HG03439 (cell line): ENCODE data around the gene FAM3D.
"Not testable (repeated sequence)": the region's sequence is repeated elsewhere in the genome, so short reads cannot be mapped to it uniquely, and the experiment has no call there.

ENCODE experiments used
- ATAC-seq: cut with Tn5 transposase; IDR thresholded peaks from one replicate; pipeline ENCODE4 v1.9.1; 2021; ENCODE audit warnings: mild to moderate bottlenecking, moderate library complexity; ENCODE audit not compliant: unreplicated experiment

The FAM3D gene

DNA sequence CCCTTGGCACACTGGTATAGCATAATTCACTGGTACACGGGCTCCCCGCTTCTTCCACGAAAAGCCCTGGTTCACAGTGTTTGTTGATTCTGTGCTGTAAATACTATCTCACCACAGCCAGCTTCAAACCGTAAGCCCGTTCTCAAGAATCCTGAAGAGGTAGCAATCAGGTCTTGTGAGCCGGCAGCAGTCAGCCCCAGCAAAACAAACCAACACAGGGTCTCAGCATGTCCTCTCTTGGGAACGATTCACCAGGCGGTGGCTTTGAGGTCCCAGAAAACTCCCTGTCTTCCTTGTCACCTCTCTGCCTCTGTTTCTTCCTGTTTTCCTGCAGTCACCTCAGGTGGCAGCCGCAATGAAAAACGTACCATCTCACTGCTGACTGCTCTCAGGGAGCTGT lies 19.1 kb upstream of the FAM3D start:
- no peak for ATAC-seq

- peak; percentile 65 for ATAC-seq
These were observed 16.9 kb upstream of the FAM3D start for GRCh38 chr3:58683466-58683865.

DNA sequence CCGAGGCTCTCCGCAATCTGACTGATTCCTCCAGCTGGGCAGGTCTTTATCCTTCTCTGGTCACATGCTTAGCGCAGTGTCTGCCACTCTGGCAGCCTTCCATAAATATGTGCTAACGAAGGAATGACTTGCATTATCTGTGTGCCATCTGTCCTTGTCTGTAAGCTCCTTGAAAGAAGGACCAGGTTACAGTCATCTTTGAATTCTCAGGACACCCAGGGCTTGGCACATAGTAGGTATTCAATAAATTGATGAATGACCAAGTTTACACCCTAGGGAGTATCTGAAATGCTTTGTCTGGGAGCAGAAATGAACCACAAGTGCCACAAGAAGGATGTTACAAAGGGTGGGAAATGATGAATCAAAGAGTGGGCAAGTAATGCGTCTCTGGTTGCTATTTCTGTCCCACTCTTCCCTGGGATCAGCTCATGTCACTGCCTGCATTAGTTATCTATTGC lies 16.5 kb upstream of the FAM3D start:
- ATAC-seq = peak; percentile 14

DNA sequence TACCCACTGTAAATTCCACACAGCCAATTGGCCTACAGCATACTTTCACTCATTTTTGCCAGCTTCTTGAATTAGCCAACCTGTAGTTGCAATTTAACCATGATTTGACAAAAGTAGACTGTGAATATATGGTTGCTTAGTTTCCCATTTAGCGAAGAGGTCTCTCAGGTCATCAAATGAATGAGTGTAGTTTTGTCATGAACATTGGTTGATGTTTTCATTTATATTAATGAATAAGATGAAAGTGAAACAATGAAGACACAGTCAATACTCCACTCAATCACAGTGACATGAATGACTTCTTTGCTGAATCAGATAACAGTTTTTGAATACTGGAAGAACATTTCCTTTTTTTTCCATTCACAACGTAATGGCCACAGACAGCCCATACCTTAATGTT lies 15.3 kb upstream of the FAM3D start:
- no peak for ATAC-seq

- no peak for ATAC-seq
These were observed 14.4 kb upstream of the FAM3D start for GRCh38 chr3:58680879-58681525.

DNA sequence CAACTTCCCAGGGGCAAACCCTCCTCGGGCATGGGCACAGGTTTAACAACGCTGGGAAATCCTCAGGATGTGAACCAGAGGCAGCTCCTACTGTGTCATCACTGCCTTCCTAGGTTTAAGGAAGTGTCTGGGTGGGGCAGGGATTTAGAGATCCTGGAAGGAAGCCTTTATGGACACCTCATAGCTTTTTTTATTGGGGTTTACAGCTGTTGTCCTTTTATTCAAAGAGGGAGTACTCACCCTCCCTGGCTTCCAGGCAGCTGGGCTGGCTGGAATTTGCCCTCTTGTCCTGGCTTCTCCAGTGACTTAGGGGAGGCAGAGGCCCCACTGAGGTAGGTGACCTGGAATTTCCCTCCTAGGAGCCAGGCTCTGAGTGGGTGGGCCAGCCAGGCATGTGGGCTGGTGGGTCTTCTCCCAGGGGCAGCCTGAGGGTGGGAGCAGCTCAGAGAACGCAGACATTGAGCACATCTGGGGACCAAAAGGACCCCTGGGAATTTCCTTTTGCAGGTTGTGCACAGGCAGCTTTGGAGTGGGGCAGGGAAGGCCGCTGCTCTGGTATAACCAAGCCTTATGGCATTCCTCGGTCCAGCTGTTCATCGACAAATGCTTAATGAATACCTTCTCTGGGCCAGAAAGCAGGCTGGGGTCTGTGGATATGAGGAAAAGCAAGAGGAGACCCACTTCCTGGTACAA lies 13.5 kb upstream of the FAM3D start:
- no peak for ATAC-seq

GRCh38 chr3:58679446-58679845 lies 12.9 kb upstream of the FAM3D start:
- no peak for ATAC-seq

DNA sequence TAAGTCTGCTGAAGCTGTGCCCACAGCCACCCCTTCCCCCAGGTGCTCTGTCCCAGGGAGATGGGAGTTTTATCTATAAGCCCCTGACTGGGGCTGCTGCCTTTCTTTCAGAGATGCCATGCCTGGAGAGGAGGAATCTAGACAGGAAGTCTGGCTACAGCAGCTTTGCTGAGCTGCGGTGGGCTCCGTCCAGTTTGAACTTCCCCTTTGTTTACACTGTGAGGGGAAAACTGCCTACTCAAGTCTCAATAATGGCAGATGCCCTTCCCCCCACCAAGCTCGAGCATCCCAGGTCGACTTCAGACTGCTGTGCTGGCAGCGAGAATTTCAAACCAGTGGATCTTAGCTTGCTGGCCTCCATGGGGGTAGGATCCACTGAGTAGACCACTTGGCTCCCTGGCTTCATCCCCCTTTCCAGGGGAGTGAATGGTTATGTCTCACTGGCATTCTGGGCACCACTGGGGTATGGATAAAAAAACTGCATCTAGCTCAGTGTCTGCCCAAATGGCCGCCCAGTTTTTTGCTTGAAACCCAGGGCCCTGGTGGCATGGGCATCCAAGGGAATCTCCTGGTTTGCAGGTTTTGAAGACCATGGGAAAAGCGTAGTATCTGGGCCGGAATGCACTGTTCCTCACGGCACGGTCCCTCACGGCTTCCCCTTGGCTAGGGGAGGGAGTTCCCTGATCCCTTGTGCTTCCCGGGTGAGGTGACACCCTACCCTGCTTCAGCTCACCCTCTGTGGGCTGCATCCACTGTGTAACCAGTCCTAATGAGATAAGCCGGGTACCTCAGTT lies 11.8 kb upstream of the FAM3D start:
- not testable (repeated sequence) for ATAC-seq

DNA sequence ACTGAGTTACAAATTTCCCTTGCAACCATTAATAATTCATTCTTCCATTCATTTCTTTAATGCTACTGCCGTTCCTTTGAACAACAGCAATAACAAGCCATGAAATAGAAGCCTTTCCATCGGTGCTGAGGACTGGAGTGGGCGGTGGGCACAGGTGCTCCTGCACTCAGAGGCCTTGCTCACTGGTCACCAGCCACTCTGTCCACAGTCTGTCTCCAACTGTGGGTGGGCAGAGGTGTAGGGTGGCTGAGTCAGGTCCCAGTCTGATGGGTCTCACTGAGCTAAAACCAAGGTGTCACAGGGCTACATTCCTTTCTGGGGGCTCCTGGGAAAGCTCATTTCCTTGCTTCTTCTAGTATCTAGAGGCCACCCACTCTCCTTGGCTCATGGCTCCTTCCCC lies 6.3 kb upstream of the FAM3D start:
- no peak for ATAC-seq

- no peak for ATAC-seq
These were observed 5.9 kb upstream of the FAM3D start for GRCh38 chr3:58672451-58672850.

DNA sequence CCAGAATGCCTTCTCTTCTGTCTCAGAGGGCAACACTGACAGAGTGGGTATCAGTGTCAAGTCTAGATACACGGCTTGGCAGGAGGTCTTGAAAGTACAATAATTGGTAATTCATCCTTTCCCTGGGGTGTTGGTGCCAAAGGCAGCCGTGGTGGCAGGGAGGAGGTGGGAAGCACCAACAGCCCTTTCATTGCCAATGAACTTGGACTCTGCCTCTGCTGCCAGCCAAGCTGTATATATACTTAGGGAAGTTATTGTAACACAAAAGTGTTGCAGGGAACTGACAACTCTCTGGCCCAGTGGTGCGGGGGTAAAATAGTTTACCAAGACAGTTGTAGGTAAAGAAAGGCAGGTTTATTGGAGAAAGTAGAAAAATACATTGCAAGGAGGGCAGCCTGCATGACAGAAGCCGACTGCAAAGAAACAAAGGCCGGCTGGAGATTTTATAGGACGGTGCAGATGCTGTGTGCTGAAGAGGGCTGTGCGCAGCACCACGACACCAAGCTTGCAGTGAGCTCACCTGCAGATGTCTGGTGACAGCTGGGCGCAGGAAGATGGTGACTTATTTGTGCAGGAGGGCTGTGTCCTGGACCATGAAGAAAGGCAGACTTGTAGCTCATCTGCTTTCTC lies 4.0 kb upstream of the FAM3D start:
- ATAC-seq = no peak

- no peak for ATAC-seq
These were observed 1.7 kb upstream of the FAM3D start for GRCh38 chr3:58668247-58668646.

DNA sequence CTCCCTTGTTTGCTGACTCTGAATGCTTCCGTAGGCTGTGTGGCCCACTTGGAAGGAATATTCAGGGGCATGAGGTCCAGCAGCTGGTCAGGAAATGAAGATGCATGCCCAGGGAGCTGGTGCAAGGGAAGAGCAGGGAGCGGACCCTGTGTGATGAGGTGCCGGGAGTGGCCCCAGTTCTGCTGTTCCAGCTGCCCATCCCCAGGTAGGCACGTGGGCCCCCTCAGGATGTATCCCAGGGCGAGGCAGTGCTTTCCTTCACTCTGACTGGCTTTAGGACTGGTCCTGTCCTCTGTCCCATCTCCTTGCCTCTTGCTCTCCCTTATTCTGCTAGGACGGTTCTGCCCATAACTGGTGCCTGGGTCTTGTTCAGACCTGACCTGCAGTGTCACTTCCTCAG lies 1.1 kb upstream of the FAM3D start:
- ATAC-seq = no peak

- no peak for ATAC-seq
These were observed 655 bp upstream of the FAM3D start for GRCh38 chr3:58667229-58667628.

GRCh38 chr3:58665405-58665804 lies 1.2 kb downstream of the FAM3D start:
- ATAC-seq = no peak

DNA sequence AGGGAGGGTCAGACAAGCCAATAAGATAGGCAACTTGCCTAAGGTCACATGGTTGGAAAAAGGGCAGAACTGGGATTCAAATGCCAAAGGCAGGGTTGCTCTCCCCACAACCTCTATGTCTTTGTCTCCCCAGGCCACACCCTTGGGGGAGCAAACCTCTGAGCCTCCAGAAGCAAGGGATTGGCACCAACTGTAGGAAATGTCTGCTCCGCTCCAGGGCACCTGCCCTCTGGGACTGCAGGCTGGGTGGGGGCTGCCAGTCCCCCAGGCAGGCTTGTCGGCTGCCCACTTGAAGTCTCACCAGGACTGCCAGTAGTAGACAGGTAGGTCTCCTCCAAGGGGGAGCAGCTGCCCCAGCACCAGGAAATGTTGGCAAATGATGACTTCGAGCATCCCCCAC lies 2.0 kb downstream of the FAM3D start:
- no peak for ATAC-seq

DNA sequence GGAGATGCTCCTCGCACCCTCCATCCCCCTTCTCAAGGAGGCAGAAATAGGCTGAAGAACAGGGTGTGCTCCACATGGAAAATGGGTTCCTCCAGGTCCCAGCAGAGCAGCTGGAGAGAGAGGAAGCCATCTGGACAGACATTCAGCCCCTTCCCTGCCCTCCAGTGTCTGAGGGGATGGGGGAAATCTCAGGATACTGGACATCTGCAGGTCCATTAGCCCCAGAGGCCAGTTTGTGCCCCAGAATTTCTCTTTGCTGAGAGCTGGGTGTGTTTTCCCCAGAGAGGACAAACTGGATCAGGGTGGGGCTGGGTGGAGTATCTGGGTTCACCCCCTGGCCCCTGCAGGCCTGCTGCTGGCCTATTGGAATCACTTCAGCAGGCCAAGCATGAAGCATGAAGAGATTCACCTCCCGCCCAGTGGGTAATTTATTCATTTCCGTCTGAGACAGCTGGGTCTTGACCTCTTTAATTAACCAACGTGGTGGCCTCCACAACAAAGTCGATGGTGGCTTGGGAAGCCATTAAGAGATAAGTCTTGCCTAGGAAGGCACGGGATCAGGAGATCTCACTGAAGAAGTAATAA lies 4.6 kb downstream of the FAM3D start:
- ATAC-seq = no peak

- ATAC-seq = no peak
These were observed 5.6 kb downstream of the FAM3D start for GRCh38 chr3:58660998-58661397.

GRCh38 chr3:58659051-58659675 lies 7.4 kb downstream of the FAM3D start:
- ATAC-seq = no peak

DNA sequence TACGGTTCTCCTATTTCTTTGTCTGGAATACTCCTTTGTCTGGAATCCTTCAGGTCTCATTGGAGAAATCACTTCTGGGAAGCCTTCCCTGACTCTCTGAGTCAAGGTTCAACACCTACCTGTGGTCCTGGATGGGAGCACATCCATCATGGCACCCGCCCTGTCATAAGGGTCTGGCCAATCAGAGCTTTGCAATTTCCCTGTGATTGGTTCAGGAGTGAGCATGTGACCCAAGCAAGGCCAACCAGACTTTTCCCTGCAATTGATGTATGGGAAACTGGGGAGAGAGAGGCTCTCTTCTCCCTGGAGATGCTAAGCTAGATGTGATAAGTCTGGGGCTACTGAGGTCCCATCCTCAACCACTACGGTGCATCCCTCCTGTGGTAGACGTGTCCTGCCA lies 8.1 kb downstream of the FAM3D start:
- no peak for ATAC-seq
